Thyroid gland (tissue), 4 donors: ENCODE measurements around the gene SLC19A1. TPM values are rescaled to one million over a fixed set of nuclear protein-coding genes. Genes with fewer than 3 reads are reported as not detected.

Source experiments
- DNase-seq, 2 donors: peaks; one replicate each; pipeline ENCODE4 v3.0.0-alpha.2; 2019
- H3K27ac ChIP-seq, 3 donors: fragments of 200-600 bp; sonication (generic); 1 replicate in 2 of 3; 2 replicates in 1 of 3; pipeline ENCODE4 v1.5.1; 2016 to 2019; ENCODE audit warnings: mild to moderate bottlenecking in 1 of 3, moderate library complexity in 1 of 3
- H3K27me3 ChIP-seq: fragments of 200-600 bp; sonication (generic); one replicate; pipeline ENCODE4 v1.5.1; 2019
- H3K36me3 ChIP-seq, 2 donors: fragments of 200-600 bp; sonication (generic); one replicate each; pipeline ENCODE4 v1.5.1; 2016 to 2019
- H3K4me1 ChIP-seq, 2 donors: fragments of 200-600 bp; sonication (generic); one replicate each; pipeline ENCODE4 v1.5.1; 2017 to 2019
- H3K4me3 ChIP-seq, 3 donors: fragments of 200-600 bp; sonication (generic); replicated peaks in 1 of 3; 1 replicate in 2 of 3; 2 replicates in 1 of 3; pipeline ENCODE4 v1.5.1; 2016; ENCODE audit warnings: mild to moderate bottlenecking in 1 of 3
- H3K9me3 ChIP-seq: fragments of 200-600 bp; sonication (generic); one replicate; pipeline ENCODE4 v1.5.1; 2017
- POLR2A ChIP-seq, 2 donors: fragments of 450-650 bp; IDR thresholded peaks; one replicate each; pipeline ENCODE4 v1.6.1; 2017; ENCODE audit warnings: antibody characterized with exemption in 2 of 2, mild to moderate bottlenecking in 2 of 2, moderate library complexity in 1 of 2
- WGBS, 2 donors: methylation state at CpG; one replicate each; pipeline ENCODE4 v1.1.5; 2017; 5-methylcytosine and 5-hydroxymethylcytosine counted together
- intact Hi-C: fragments of 100-400 bp; cut with DNase I; formaldehyde crosslinking; loops from one replicate; pipeline ENCODE4 v1.15.1; 2023
- total RNA-seq, 4 donors: library from RNA; depleted of rRNA; stranded (reverse); fragments of >200 nt; gene quantifications; one replicate each; pipeline ENCODE4 v1.2.3, GENCODE V29; 2016
- TF ChIP-seq, protein P1 (sequence below), 6 experiments: fragments of 200-600 bp in 3 of 6; fragments of 450-650 bp in 3 of 6; sonication (generic) in 3 of 6; IDR thresholded peaks; one replicate each; pipeline ENCODE4 v1.5.1; 2016 to 2019; ENCODE audit warnings: antibody characterized with exemption in 6 of 6, mild to moderate bottlenecking in 2 of 6, inconsistent platforms in 1 of 6, moderate library complexity in 1 of 6

The SLC19A1 gene
- total RNA-seq, 4 donors from 2014 or later = 7.6 to 15.5 (median 12.2) TPM

DNA sequence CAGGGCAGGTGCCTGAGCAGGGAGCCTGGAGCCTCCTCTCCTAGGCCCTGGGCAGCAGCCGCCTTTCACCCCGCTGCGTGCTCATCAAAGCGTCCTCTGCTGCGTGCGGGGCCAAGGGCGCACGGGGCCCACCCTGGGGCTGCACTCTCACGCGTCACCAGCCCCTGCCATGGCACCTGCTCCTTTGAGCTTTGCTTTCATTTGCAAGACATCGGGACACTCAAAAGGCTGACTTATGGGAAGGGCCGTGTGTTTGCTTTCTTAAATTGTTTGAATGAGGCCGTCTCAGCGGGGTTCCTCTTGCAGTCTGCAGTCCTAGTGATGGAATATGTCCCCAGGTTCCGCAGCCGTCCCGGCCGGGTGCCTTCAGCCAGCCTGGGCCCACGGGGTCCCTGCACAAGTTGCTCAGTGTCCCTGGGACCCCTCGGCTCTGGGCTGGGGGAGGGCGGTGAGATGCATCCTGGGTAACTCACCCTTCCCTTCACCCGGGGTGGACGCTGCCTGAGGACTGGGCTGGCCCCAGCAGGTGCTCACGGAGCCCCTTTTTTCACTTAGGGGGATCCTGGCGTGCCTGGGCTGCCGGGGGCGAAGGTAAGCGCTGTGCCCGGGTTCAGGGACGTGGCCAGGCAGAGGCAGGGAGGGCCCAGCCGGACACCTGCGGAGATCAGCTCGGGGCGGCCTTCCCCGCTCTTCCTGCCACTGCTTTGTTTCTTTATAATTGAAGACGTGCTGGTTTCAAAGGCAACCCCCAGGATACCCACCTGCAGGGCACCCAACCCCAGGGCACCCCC lies 53.1 kb downstream of the SLC19A1 start:
- TF ChIP-seq, protein P1, sequence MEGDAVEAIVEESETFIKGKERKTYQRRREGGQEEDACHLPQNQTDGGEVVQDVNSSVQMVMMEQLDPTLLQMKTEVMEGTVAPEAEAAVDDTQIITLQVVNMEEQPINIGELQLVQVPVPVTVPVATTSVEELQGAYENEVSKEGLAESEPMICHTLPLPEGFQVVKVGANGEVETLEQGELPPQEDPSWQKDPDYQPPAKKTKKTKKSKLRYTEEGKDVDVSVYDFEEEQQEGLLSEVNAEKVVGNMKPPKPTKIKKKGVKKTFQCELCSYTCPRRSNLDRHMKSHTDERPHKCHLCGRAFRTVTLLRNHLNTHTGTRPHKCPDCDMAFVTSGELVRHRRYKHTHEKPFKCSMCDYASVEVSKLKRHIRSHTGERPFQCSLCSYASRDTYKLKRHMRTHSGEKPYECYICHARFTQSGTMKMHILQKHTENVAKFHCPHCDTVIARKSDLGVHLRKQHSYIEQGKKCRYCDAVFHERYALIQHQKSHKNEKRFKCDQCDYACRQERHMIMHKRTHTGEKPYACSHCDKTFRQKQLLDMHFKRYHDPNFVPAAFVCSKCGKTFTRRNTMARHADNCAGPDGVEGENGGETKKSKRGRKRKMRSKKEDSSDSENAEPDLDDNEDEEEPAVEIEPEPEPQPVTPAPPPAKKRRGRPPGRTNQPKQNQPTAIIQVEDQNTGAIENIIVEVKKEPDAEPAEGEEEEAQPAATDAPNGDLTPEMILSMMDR (IDR thresholded peaks at IDR 0.05) = no peak
- TF ChIP-seq POLR2A (IDR thresholded peaks at IDR 0.05) = no peak
- Histone ChIP-seq H3K27ac (no peak overlapping the region), H3K4me1 (no peaks in the 10 kb centered on the region), H3K27me3 (no peaks in the 10 kb centered on the region), H3K36me3 (no peaks in the 10 kb centered on the region), H3K4me3 (no peak overlapping the region), H3K9me3 (no peaks in the 10 kb centered on the region)
- no peak for DNase-seq
- 84% methylated on average over 25 to 31 of the region's 36 CpGs for WGBS, 2 donors
- intact Hi-C loops = no loop called here

DNA sequence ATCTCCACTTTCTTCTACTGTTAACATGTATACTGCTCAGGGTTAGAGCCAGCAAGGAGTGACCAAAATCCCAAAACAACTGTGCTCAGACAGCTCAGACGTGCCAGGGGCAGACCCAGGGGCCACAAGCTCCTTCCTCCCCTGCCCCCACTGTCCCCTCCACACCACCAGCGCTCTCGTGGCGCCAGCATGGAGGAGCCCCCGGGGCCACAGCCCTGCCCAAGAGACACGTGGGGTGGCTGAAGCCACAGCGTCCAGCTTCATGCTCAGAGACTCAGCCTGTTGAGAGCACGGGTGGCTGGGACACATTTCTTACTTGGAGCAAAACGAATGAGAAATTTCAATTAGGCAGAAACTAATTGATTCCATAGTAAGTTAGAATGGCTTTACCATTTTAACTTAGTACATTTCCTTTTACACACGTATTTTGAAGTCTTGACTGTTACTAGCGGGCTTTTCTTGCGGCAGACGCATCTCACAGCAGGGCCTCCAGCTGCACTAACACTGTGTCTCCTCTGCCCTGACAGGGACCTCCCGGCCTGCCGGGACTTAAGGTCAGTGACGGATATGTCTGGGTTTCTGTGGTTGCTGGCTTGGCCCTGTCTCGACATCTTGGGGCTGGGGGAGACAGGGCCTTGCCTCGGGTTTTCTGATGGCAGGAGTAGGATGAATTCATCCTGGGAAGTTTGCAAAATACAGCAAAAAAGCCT lies 54.2 kb downstream of the SLC19A1 start:
- TF ChIP-seq, protein P1 (IDR thresholded peaks at IDR 0.05) = no peak
- no peaks in the 10 kb centered on the region for H3K9me3 ChIP-seq
- no peak overlapping the region for H3K4me3 ChIP-seq
- H3K27ac ChIP-seq = no peak overlapping the region
- intact Hi-C loops = no loop called here
- no peaks in the 10 kb centered on the region for H3K4me1 ChIP-seq
- no peaks in the 10 kb centered on the region for H3K27me3 ChIP-seq
- peaks cover 0 to 6% of the 10 kb centered on the region in 2 donors for H3K36me3 ChIP-seq
- WGBS, 2 donors = 81 to 86% methylated on average over 18 of the region's 18 CpGs
- no peak for DNase-seq

DNA sequence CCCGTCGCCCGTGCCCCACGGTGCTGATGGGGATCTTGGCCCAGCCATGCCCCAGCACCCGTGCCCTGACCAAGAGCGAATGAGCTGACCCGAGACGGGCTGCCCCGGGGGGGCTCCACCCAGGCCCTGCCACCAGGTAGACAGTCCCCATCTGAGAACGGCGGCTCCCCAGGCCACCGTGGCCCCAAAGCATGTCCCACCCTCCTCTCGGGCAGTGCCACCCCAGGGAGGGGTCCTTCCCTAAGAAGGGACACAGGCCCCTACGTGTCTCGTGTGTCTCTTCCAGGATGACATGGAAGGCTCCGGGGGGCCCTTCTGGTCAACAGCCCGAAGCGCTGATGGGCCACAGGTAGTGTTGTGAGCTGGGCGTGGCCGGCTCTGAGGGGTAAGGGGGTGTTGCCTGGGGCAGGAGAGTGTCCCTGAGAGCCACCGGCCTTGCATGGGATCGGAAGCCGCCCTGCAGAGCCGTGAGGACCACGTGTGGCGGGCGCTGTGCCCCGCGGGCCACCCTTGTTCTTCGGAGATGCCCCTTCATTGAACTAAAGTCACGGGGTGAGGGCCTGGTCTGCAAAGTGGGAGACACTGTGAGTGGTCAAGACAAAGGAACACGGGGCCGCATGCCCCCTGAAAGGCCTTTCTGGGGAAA lies 55.0 kb downstream of the SLC19A1 start:
- WGBS, 2 donors = 90 to 91% methylated on average over 13 to 19 of the region's 33 CpGs
- intact Hi-C loops = no loop called here
- TF ChIP-seq, protein P1 (IDR thresholded peaks at IDR 0.05) = no peak
- no peak for TF ChIP-seq POLR2A (IDR thresholded peaks at IDR 0.05)

DNA sequence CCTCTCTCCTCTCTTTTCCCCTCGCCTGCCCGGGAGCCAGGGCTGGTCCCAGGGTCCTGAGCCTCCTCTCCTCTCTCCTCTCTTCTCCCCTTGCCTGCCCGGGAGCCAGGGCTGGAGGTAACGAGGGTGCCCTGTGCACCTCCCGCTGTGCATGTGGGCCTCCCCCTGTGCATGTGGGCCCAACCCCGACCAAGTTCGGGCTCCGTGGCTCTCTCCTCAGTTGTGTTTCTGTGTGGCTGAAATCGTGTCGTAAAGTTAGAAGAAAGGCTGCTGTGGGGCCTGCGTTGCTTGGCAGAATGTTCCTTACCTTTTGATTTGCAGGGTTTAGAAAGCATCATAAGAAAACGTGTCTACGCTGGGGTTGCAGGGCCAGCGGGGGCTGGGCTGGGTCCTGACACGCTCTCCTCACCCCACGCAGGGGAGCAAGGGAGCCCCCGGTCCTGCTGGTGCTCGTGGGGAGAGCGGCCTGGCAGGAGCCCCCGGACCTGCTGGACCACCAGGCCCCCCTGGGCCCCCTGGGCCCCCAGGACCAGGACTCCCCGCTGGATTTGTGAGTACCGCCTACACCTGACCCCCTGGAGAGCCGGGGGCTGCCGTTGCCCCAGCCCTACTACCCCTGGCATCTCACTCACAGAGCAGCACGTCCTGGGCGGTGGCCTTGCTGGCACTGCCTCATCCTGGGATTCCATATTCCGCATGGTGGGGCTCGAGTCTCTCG lies 55.6 kb downstream of the SLC19A1 start:
- no peaks in the 10 kb centered on the region for H3K4me1 ChIP-seq
- no peaks in the 10 kb centered on the region for H3K27me3 ChIP-seq
- 86 to 90% methylated on average over 22 to 24 of the region's 29 CpGs for WGBS, 2 donors
- DNase-seq = no peak
- no peak overlapping the region for H3K4me3 ChIP-seq
- no peak overlapping the region for H3K27ac ChIP-seq
- TF ChIP-seq, protein P1 (IDR thresholded peaks at IDR 0.05) = no peak
- no peak for TF ChIP-seq POLR2A (IDR thresholded peaks at IDR 0.05)
- no peaks in the 10 kb centered on the region for H3K9me3 ChIP-seq
- intact Hi-C loops = no loop called here
- H3K36me3 ChIP-seq = peaks cover 0 to 15% of the 10 kb centered on the region in 2 donors

More for the DNA sequence above, 55.0 kb downstream of the SLC19A1 start:
- no peaks in the 10 kb centered on the region for H3K4me1 ChIP-seq
- H3K4me3 ChIP-seq = no peak overlapping the region
- no peaks in the 10 kb centered on the region for H3K27me3 ChIP-seq
- DNase-seq = no peak
- peaks cover 0 to 14% of the 10 kb centered on the region in 2 donors for H3K36me3 ChIP-seq
- no peaks in the 10 kb centered on the region for H3K9me3 ChIP-seq
- H3K27ac ChIP-seq = no peak overlapping the region
